ENCODE data around the gene FAM199X. TPM values are rescaled to one million over a fixed set of nuclear protein-coding genes. Genes with fewer than 3 reads are reported as not detected.

The FAM199X gene
- total RNA-seq, 2 donors from 2014 or later = 9.0 to 10.3 TPM

- Mint-ChIP-seq H3K4me3 (peak within 1 kb of the TSS; percentile 99), H3K4me1 (ENCODE audit: low read depth in 2 of 2) (peaks cover 12 to 14% of the 10 kb centered on the region in 2 donors), H3K9me3 (no peaks in the 10 kb centered on the region), H3K27ac (peak within 1 kb of the TSS; percentile 97 to 99), H3K27me3 (peaks cover 0 to 3% of the 10 kb centered on the region in 2 donors), H3K36me3 (peaks cover 4% of the 10 kb centered on the region)
- ATAC-seq (peak; percentile 95), DNase-seq (ENCODE audit: low spot score) (peak; percentile 75)
These were observed 9.4 kb upstream of the FAM199X start, which contains the start of gene SLC25A53 for GRCh38 chrX:104156630-104157529. Gene SLC25A53, minus strand, starts transcription at chrX:104157009. Its CDS starts 51,752 bp downstream, at chrX:104105257.

GRCh38 chrX:104166735-104167436, 633 bp downstream of the FAM199X start:
- H3K4me3 Mint-ChIP-seq = peak overlapping the region; percentile 90
- no peaks in the 10 kb centered on the region for H3K9me3 Mint-ChIP-seq
- DNase-seq (ENCODE audit: low spot score) (no peak), ATAC-seq (no peak)
- peaks cover 28 to 38% of the 10 kb centered on the region in 2 donors for H3K4me1 Mint-ChIP-seq (ENCODE audit: low read depth in 2 of 2)
- H3K36me3 Mint-ChIP-seq = peaks cover 4% of the 10 kb centered on the region
- H3K27me3 Mint-ChIP-seq = peaks cover 0 to 7% of the 10 kb centered on the region in 2 donors
- peak overlapping the region; percentile 63 to 68 for H3K27ac Mint-ChIP-seq

- Mint-ChIP-seq H3K9me3 (no peaks in the 10 kb centered on the region), H3K36me3 (peaks cover 4% of the 10 kb centered on the region), H3K4me1 (ENCODE audit: low read depth in 2 of 2) (peaks cover 28 to 38% of the 10 kb centered on the region in 2 donors), H3K4me3 (peak overlapping the region; percentile 90), H3K27me3 (peaks cover 0 to 5% of the 10 kb centered on the region in 2 donors), H3K27ac (peak overlapping the region; percentile 63 to 68)
- ATAC-seq (no peak), DNase-seq (ENCODE audit: low spot score) (no peak)
These were observed 1.9 kb downstream of the FAM199X start for GRCh38 chrX:104168127-104168526.

GRCh38 chrX:104172121-104172520, 5.9 kb downstream of the FAM199X start:
- Mint-ChIP-seq H3K27me3 (peaks cover 0 to 3% of the 10 kb centered on the region in 2 donors), H3K4me1 (ENCODE audit: low read depth in 2 of 2) (peaks cover 24 to 30% of the 10 kb centered on the region in 2 donors), H3K27ac (no peak overlapping the region), H3K4me3 (no peak overlapping the region), H3K36me3 (peaks cover 4% of the 10 kb centered on the region), H3K9me3 (no peaks in the 10 kb centered on the region)
- no peak for DNase-seq (ENCODE audit: low spot score)
- ATAC-seq = no peak

- Mint-ChIP-seq H3K9me3 (no peaks in the 10 kb centered on the region), H3K4me1 (ENCODE audit: low read depth in 2 of 2) (peaks cover 17 to 24% of the 10 kb centered on the region in 2 donors), H3K4me3 (no peak overlapping the region), H3K27me3 (peaks cover 0 to 3% of the 10 kb centered on the region in 2 donors), H3K36me3 (peaks cover 4% of the 10 kb centered on the region), H3K27ac (no peak overlapping the region)
- DNase-seq (ENCODE audit: low spot score) (no peak), ATAC-seq (no peak)
These were observed 6.5 kb downstream of the FAM199X start for GRCh38 chrX:104172788-104173187.

GRCh38 chrX:104173841-104174240, 7.6 kb downstream of the FAM199X start:
- Mint-ChIP-seq H3K27me3 (peaks cover 0 to 3% of the 10 kb centered on the region in 2 donors), H3K27ac (no peak overlapping the region), H3K9me3 (no peaks in the 10 kb centered on the region), H3K36me3 (peaks cover 4% of the 10 kb centered on the region), H3K4me3 (no peak overlapping the region), H3K4me1 (ENCODE audit: low read depth in 2 of 2) (peaks cover 10 to 14% of the 10 kb centered on the region in 2 donors)
- ATAC-seq (no peak), DNase-seq (ENCODE audit: low spot score) (no peak)

- Mint-ChIP-seq H3K4me1 (ENCODE audit: low read depth in 2 of 2) (peaks cover 10 to 22% of the 10 kb centered on the region in 2 donors), H3K4me3 (peak overlapping the region; percentile 36), H3K9me3 (no peaks in the 10 kb centered on the region), H3K36me3 (peaks cover 6% of the 10 kb centered on the region), H3K27me3 (peaks cover 0 to 2% of the 10 kb centered on the region in 2 donors), H3K27ac (peak overlapping the region in 1 of 2 donors; percentile 61)
- ATAC-seq (peak in 1 of 2 donors; percentile 77), DNase-seq (ENCODE audit: low spot score) (no peak)
These were observed 17.4 kb downstream of the FAM199X start for GRCh38 chrX:104183685-104184084.

GRCh38 chrX:104187931-104188330, 21.7 kb downstream of the FAM199X start:
- H3K9me3 Mint-ChIP-seq = no peaks in the 10 kb centered on the region
- H3K27ac Mint-ChIP-seq = no peak overlapping the region
- H3K4me1 Mint-ChIP-seq (ENCODE audit: low read depth in 2 of 2) = peaks cover 6 to 8% of the 10 kb centered on the region in 2 donors
- ATAC-seq = no peak
- peaks cover 5% of the 10 kb centered on the region for H3K36me3 Mint-ChIP-seq
- no peak for DNase-seq (ENCODE audit: low spot score)
- H3K27me3 Mint-ChIP-seq = no peaks in the 10 kb centered on the region
- no peak overlapping the region for H3K4me3 Mint-ChIP-seq

GRCh38 chrX:104189837-104190236, 23.6 kb downstream of the FAM199X start:
- H3K36me3 Mint-ChIP-seq = peaks cover 5% of the 10 kb centered on the region
- ATAC-seq (no peak), DNase-seq (ENCODE audit: low spot score) (no peak)
- H3K27ac Mint-ChIP-seq = no peak overlapping the region
- no peaks in the 10 kb centered on the region for H3K27me3 Mint-ChIP-seq
- H3K4me1 Mint-ChIP-seq (ENCODE audit: low read depth in 2 of 2) = no peaks in the 10 kb centered on the region
- H3K9me3 Mint-ChIP-seq = no peaks in the 10 kb centered on the region
- no peak overlapping the region for H3K4me3 Mint-ChIP-seq

GRCh38 chrX:104193485-104193884, 27.2 kb downstream of the FAM199X start:
- H3K27me3 Mint-ChIP-seq = no peaks in the 10 kb centered on the region
- DNase-seq (ENCODE audit: low spot score) = no peak
- peaks cover 5% of the 10 kb centered on the region for H3K36me3 Mint-ChIP-seq
- no peak overlapping the region for H3K27ac Mint-ChIP-seq
- H3K4me3 Mint-ChIP-seq = no peak overlapping the region
- no peak for ATAC-seq
- no peaks in the 10 kb centered on the region for H3K9me3 Mint-ChIP-seq
- no peaks in the 10 kb centered on the region for H3K4me1 Mint-ChIP-seq (ENCODE audit: low read depth in 2 of 2)

- H3K27me3 Mint-ChIP-seq = no peaks in the 10 kb centered on the region
- H3K4me1 Mint-ChIP-seq (ENCODE audit: low read depth in 2 of 2) = no peaks in the 10 kb centered on the region
- H3K4me3 Mint-ChIP-seq = no peak overlapping the region
- ATAC-seq = no peak
- no peaks in the 10 kb centered on the region for H3K36me3 Mint-ChIP-seq
- no peak overlapping the region for H3K27ac Mint-ChIP-seq
- no peaks in the 10 kb centered on the region for H3K9me3 Mint-ChIP-seq
- DNase-seq (ENCODE audit: low spot score) = no peak
These were observed 28.8 kb downstream of the FAM199X start for GRCh38 chrX:104195013-104195412.

GRCh38 chrX:104195489-104196084, 29.3 kb downstream of the FAM199X start:
- Mint-ChIP-seq H3K4me1 (ENCODE audit: low read depth in 2 of 2) (no peaks in the 10 kb centered on the region), H3K4me3 (no peak overlapping the region), H3K9me3 (no peaks in the 10 kb centered on the region), H3K27me3 (no peaks in the 10 kb centered on the region), H3K36me3 (no peaks in the 10 kb centered on the region), H3K27ac (no peak overlapping the region)
- no peak for ATAC-seq
- DNase-seq (ENCODE audit: low spot score) = no peak

- ATAC-seq (no peak), DNase-seq (ENCODE audit: low spot score) (no peak)
- H3K9me3 Mint-ChIP-seq = no peaks in the 10 kb centered on the region
- H3K27ac Mint-ChIP-seq = no peak overlapping the region
- H3K27me3 Mint-ChIP-seq = peaks cover 0 to 8% of the 10 kb centered on the region in 2 donors
- H3K4me1 Mint-ChIP-seq (ENCODE audit: low read depth in 2 of 2) = no peaks in the 10 kb centered on the region
- H3K36me3 Mint-ChIP-seq = no peaks in the 10 kb centered on the region
- no peak overlapping the region for H3K4me3 Mint-ChIP-seq
These were observed 39.3 kb downstream of the FAM199X start for GRCh38 chrX:104205548-104205947.
